Measurements from ENCODE around the gene ATP2B2. TPM values are rescaled to one million over a fixed set of nuclear protein-coding genes. Genes with fewer than 3 reads are reported as not detected.

The ATP2B2 gene
- total and polyA plus RNA-seq, 2 of the 8 experiments (the other 6 are each of a cell fraction or from before 2014, with no cell fraction given), result 0.14 to 1.2 TPM

GRCh38 chr3:10514407-10515069 is 9.2 kb upstream of the ATP2B2 start:
- no peak overlapping the region for H2BK12ac ChIP-seq (ENCODE audit: low read depth, low read length)
- no peak overlapping the region for H2BK20ac ChIP-seq (ENCODE audit: low read length)
- H3K56ac ChIP-seq (replicated peaks; ENCODE audit: insufficient read length, low read depth, low read length), result no peak overlapping the region
- H3K23ac ChIP-seq (ENCODE audit: insufficient read length), result no peak overlapping the region
- H3K9ac ChIP-seq (replicated peaks in 1 of 4; ENCODE audit: extremely low read depth in 1 of 4, low read depth in 3 of 4, low read length in 3 of 4), result no peak overlapping the region
- H2AFZ ChIP-seq (ENCODE audit: low read length), result no peak overlapping the region
- no peaks in the 10 kb centered on the region for H3K9me3 ChIP-seq (ENCODE audit: insufficient read depth in 2 of 2, low read depth in 1 of 2, low read length in 1 of 2)
- H3K18ac ChIP-seq (ENCODE audit: extremely low read depth, low read length), result no peak overlapping the region
- no peaks in the 10 kb centered on the region for H3K79me2 ChIP-seq (ENCODE audit: control insufficient read depth in 1 of 2, insufficient read depth in 2 of 2, low read length in 2 of 2)
- peaks cover 0 to 5% (median 0%) of the 10 kb centered on the region in 4 experiments; a peak in 4 of 7 replicates for H3K4me1 ChIP-seq (replicated peaks in 1 of 4; ENCODE audit: control insufficient read depth in 3 of 4, insufficient read depth in 4 of 4, low read length in 3 of 4)
- no peak for DNase-seq (ENCODE audit: low read depth in 1 of 2, low spot score in 2 of 2)
- H3K14ac ChIP-seq (ENCODE audit: insufficient read length), result no peak overlapping the region
- CTCF ChIA-PET (ENCODE audit: partially characterized antibody), result interaction anchor here (1.1 to 3.2 kb wide), 5 partner anchors 9 to 189 kb away, joined by 4 to 13 read pairs (median 9); no protein-coding TSS in a partner anchor
- H3K23me2 ChIP-seq (ENCODE audit: low read depth, low read length), result no peaks in the 10 kb centered on the region
- H3K4ac ChIP-seq (replicated peaks; ENCODE audit: insufficient read length, low read depth, low read length), result no peak overlapping the region
- FAIRE-seq, result no peak
- H2BK15ac ChIP-seq (ENCODE audit: low read length), result no peak overlapping the region
- WGBS, 2 experiments (ENCODE audit: extremely low coverage in 1 of 2, insufficient coverage in 1 of 2, insufficient read length in 1 of 2, insufficient replicate concordance in 2 of 2, low coverage in 1 of 2, low lambda C conversion rate in 2 of 2, missing lambda C conversion rate in 1 of 2), result 84% methylated on average over 8 of the region's 8 CpGs; no CpG with 5 or more reads in 1 of the 2 experiments
- no peak overlapping the region for H4K5ac ChIP-seq (ENCODE audit: insufficient read length, low read depth, low read length)
- H2BK120ac ChIP-seq (replicated peaks; ENCODE audit: low read depth, low read length), result no peak overlapping the region
- H4K8ac ChIP-seq (ENCODE audit: extremely low read depth, insufficient read depth, low read length), result no peak overlapping the region; the same call in 1 of the 2 replicates
- no peak overlapping the region for H3K4me3 ChIP-seq (ENCODE audit: extremely low read depth in 1 of 4, insufficient read depth in 2 of 4, low read depth in 3 of 4, low read length in 4 of 4)
- H2AK5ac ChIP-seq (ENCODE audit: low read depth, low read length), result no peak overlapping the region
- no peak overlapping the region for H2BK5ac ChIP-seq (ENCODE audit: low read depth, low read length)
- POLR2A ChIA-PET (ENCODE audit: partially characterized antibody), result no interaction called here
- no peak overlapping the region for H3K27ac ChIP-seq (ENCODE audit: low read depth, low read length)
- H3K79me1 ChIP-seq (ENCODE audit: low read depth, low read length), result no peaks in the 10 kb centered on the region
- no peak overlapping the region for H3K4me2 ChIP-seq (ENCODE audit: insufficient read depth in 1 of 2, low read depth in 2 of 2, low read length in 2 of 2)
- H3K27me3 ChIP-seq (replicated peaks in 1 of 4; ENCODE audit: control insufficient read depth in 3 of 4, extremely low read depth in 1 of 4, insufficient read depth in 3 of 4, low read length in 3 of 4), result no peaks in the 10 kb centered on the region; a peak in 1 of 7 replicates
- H3K36me3 ChIP-seq (ENCODE audit: control insufficient read depth in 2 of 4, insufficient read depth in 4 of 4, low read length in 3 of 4), result no peaks in the 10 kb centered on the region
- no peaks in the 10 kb centered on the region for H4K20me1 ChIP-seq (replicated peaks in 1 of 2; ENCODE audit: control insufficient read depth in 1 of 2, insufficient read depth in 2 of 2, low read length in 2 of 2)
- H4K91ac ChIP-seq (replicated peaks; ENCODE audit: insufficient read length, low read length), result no peak overlapping the region
- TF ChIP-seq RNF2 (IDR thresholded peaks at IDR 0.05; ENCODE audit: borderline replicate concordance, low read depth, low read length, missing control alignments, poor library complexity, severe bottlenecking) (no peak), EGR1 (IDR thresholded peaks at IDR 0.05; ENCODE audit: borderline replicate concordance, low read depth, low read length) (no peak), TAF1 (IDR thresholded peaks at IDR 0.05; ENCODE audit: low read depth, low read length) (no peak), RXRA (IDR thresholded peaks at IDR 0.05; ENCODE audit: insufficient read depth, low read depth, low read length) (no peak), EZH2 (IDR thresholded peaks at IDR 0.05; ENCODE audit: low read depth, low read length, severe bottlenecking) (no peak), CBX8 (IDR thresholded peaks at IDR 0.05; ENCODE audit: borderline replicate concordance, low read depth, low read length) (no peak), RAD21 (IDR thresholded peaks at IDR 0.05 in 1 of 2, conservative IDR thresholded peaks at IDR 0.05 in 1 of 2; ENCODE audit: low read depth in 2 of 2, low read length in 2 of 2) (no peak)
- TF ChIP-seq, protein P1, sequence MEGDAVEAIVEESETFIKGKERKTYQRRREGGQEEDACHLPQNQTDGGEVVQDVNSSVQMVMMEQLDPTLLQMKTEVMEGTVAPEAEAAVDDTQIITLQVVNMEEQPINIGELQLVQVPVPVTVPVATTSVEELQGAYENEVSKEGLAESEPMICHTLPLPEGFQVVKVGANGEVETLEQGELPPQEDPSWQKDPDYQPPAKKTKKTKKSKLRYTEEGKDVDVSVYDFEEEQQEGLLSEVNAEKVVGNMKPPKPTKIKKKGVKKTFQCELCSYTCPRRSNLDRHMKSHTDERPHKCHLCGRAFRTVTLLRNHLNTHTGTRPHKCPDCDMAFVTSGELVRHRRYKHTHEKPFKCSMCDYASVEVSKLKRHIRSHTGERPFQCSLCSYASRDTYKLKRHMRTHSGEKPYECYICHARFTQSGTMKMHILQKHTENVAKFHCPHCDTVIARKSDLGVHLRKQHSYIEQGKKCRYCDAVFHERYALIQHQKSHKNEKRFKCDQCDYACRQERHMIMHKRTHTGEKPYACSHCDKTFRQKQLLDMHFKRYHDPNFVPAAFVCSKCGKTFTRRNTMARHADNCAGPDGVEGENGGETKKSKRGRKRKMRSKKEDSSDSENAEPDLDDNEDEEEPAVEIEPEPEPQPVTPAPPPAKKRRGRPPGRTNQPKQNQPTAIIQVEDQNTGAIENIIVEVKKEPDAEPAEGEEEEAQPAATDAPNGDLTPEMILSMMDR (IDR thresholded peaks at IDR 0.05; ENCODE audit: control extremely low read depth in 1 of 3, insufficient read depth in 1 of 3, low read depth in 1 of 3, low read length in 3 of 3), result no peak

All from H1 (cell line).